Uterus (tissue), 4 donors: ENCODE results near the gene TBX20. TPM values are rescaled to one million over a fixed set of nuclear protein-coding genes. Genes with fewer than 3 reads are reported as not detected.

Experiments used
- DNase-seq, 2 donors: peaks; one replicate each; pipeline ENCODE4 v3.0.0-alpha.2; 2019 to 2020
- H3K27ac ChIP-seq, 2 donors: fragments of 200-600 bp; sonication (generic); 1 replicate in 1 of 2; 2 replicates in 1 of 2; pipeline ENCODE4 v1.5.1; 2016 to 2018
- H3K27me3 ChIP-seq, 2 donors: fragments of 200-600 bp; sonication (generic); one replicate each; pipeline ENCODE4 v1.5.1; 2018 to 2019; ENCODE audit warnings: control low read depth in 1 of 2
- H3K36me3 ChIP-seq, 2 donors: fragments of 200-600 bp; sonication (generic); one replicate each; pipeline ENCODE4 v1.5.1; 2019; ENCODE audit warnings: control low read depth in 1 of 2
- H3K4me1 ChIP-seq, 2 donors: fragments of 200-600 bp; sonication (generic); one replicate each; pipeline ENCODE4 v1.5.1; 2018 to 2019; ENCODE audit warnings: control low read depth in 1 of 2
- H3K4me3 ChIP-seq, 2 donors: fragments of 200-600 bp; sonication (generic); 1 replicate in 1 of 2; 2 replicates in 1 of 2; pipeline ENCODE4 v1.5.1; 2018 to 2019; ENCODE audit warnings: mild to moderate bottlenecking in 1 of 2
- H3K9me3 ChIP-seq, 2 donors: fragments of 200-600 bp; sonication (generic); one replicate each; pipeline ENCODE4 v1.5.1; 2019; ENCODE audit warnings: control low read depth in 1 of 2
- POLR2A ChIP-seq, 2 donors: fragments of 450-650 bp; IDR thresholded peaks; one replicate each; pipeline ENCODE4 v1.6.1; 2016; ENCODE audit warnings: antibody characterized with exemption in 2 of 2, mild to moderate bottlenecking in 1 of 2, moderate library complexity in 1 of 2
- intact Hi-C: fragments of 100-400 bp; cut with DNase I; formaldehyde crosslinking; loops from one replicate; pipeline ENCODE4 v1.15.1; 2023; ENCODE audit warnings: low total_unique reads
- total RNA-seq, 4 donors: library from RNA; depleted of rRNA in 3 of 4; stranded (reverse); fragments of >200 nt in 3 of 4; gene quantifications; one replicate each; pipeline versions ENCODE4 v1.1.0 to v1.2.4, GENCODE V29; 2014 to 2023
- TF ChIP-seq, protein P1 (sequence below), 4 experiments: fragments of 200-600 bp in 2 of 4; fragments of 450-650 bp in 2 of 4; sonication (generic) in 2 of 4; IDR thresholded peaks; one replicate each; pipeline ENCODE4 v1.5.1; 2016 to 2019; ENCODE audit warnings: antibody characterized with exemption in 4 of 4, mild to moderate bottlenecking in 2 of 4, moderate library complexity in 1 of 4
- donor health status: DM: yes; HTN: yes; CAD: no.

The TBX20 gene
- total RNA-seq, 4 donors from 2014 or later, result 0.41 TPM; not detected in 3

DNA sequence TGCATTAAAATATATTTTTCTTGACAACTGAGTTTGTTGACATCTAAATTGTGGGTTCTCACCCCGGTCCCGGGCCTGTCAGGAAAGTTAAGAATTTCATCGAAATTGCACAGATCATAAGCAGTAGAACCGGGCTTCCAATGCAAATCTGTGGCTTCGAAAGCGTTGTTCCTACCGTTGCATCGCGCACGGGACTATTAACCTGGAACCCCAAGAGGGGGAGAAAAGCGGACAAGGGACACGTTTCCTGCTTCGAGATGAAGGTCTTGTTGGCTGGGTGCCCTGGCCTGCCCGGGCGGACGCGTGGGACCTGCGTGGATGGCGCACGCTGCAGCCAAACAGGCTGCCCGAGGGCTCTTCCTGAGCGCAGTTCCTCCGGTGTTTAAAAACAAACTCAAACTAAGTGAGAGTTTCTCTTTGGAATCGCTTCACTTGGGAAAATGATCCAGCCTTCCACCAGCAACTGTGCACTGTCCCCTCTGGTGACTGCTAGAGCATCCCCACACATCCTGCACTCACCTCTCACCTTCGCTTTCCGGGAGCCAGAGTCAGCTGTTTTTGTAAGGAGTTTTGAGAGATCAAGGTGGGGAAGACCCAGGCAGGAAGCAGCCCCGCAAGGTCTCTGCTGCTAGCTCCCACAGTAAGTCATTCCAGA lies 5.1 kb upstream of the TBX20 start:
- Histone ChIP-seq H3K27me3 (peaks cover 0 to 67% of the 10 kb centered on the region in 2 donors), H3K27ac (no peak overlapping the region), H3K9me3 (no peaks in the 10 kb centered on the region), H3K4me3 (no peak overlapping the region), H3K36me3 (no peaks in the 10 kb centered on the region), H3K4me1 (peaks cover 0 to under 1% of the 10 kb centered on the region in 2 donors)
- TF ChIP-seq, protein P1, sequence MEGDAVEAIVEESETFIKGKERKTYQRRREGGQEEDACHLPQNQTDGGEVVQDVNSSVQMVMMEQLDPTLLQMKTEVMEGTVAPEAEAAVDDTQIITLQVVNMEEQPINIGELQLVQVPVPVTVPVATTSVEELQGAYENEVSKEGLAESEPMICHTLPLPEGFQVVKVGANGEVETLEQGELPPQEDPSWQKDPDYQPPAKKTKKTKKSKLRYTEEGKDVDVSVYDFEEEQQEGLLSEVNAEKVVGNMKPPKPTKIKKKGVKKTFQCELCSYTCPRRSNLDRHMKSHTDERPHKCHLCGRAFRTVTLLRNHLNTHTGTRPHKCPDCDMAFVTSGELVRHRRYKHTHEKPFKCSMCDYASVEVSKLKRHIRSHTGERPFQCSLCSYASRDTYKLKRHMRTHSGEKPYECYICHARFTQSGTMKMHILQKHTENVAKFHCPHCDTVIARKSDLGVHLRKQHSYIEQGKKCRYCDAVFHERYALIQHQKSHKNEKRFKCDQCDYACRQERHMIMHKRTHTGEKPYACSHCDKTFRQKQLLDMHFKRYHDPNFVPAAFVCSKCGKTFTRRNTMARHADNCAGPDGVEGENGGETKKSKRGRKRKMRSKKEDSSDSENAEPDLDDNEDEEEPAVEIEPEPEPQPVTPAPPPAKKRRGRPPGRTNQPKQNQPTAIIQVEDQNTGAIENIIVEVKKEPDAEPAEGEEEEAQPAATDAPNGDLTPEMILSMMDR (IDR thresholded peaks at IDR 0.05), result no peak
- TF ChIP-seq POLR2A (IDR thresholded peaks at IDR 0.05), result no peak
- intact Hi-C loops, result no loop called here
- DNase-seq, result no peak

DNA sequence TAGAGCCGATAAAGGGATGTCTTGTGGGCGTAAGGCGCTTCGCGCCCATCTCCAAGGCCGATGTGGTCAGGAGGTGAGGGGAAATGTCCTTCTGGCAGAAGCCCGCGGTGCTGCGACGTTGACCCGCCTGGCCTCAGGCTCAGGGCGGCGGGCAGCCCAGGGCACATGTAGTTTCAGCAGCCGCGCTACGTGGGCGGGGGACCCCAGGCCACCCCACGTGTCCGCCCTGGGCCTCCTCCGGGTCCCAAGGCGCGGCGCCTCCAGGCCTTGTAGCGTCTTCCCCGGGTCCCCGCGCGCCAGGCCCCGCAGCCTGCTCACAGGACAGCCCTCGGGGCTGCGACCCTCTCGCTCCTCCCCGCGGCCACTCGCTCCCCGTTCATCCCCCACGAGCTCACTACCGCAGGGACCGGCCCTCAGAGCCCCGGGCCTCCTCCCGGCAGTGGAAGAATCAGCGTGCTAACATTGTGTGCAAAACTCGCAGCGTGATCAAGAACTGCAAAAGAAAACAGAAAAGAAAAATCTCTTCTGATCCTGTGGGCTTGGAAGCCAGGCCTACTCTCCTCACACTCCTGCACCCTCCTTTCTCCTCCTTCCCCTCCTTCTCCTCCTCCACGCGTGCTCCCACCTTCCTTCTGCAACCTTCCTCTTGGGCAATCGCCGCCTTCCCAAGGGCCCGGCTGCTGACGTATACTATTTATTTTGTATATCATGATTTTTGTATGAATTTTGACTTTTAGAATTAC lies 4.4 kb upstream of the TBX20 start:
- peaks cover 0 to 7% of the 10 kb centered on the region in 2 donors for H3K4me1 ChIP-seq
- H3K4me3 ChIP-seq, result no peak overlapping the region
- H3K9me3 ChIP-seq, result no peaks in the 10 kb centered on the region
- TF ChIP-seq, protein P1 (IDR thresholded peaks at IDR 0.05), result no peak
- no peak for TF ChIP-seq POLR2A (IDR thresholded peaks at IDR 0.05)
- no peak for DNase-seq
- H3K27ac ChIP-seq, result no peak overlapping the region
- peaks cover 0 to 68% of the 10 kb centered on the region in 2 donors for H3K27me3 ChIP-seq
- H3K36me3 ChIP-seq, result no peaks in the 10 kb centered on the region
- intact Hi-C loops, result no loop called here

DNA sequence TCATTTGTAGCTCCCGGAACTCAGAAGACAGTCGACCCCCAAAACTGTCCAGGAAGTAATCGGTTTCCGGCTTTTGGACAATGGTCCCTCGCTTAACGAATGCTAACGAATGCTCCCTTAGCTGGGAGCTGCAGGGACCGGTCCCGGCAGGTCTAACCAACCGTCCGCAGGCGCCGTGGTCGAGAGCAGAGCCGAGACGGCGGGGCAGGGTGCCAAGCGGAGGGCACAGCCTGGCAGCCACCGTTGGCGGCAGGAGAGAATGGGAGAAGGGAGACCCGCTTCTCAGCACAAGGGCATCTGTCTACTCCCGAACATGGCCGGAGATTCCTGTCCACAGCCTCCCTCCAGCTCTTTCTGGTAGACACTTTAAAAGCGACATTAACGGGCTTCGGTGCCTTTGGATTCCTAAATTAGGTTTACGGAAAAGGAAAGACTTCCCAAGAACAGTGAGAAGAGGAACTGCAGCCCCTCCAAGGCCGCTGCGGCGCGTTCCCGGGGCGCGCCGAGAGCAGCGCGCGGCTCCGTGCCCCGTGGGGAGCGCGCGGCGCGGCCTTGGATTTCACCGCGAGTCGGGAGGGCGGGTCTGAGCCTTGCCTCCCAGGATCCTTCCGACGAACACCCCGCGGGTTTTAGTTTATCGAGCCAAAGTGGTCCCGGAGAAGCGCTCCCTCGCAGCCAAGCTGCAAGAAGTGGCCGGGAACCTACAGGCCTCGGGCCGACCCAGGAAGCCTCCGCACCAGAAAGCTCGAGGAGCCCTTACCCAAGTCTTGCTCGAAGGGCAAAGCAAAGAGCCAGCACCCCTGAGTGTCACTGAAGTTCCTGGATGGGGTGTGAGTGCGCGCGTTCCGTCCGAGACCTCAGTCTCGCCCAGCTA lies 3.6 kb upstream of the TBX20 start:
- no peak for DNase-seq
- no peak for TF ChIP-seq POLR2A (IDR thresholded peaks at IDR 0.05)
- Histone ChIP-seq H3K27me3 (peaks cover 0 to 71% of the 10 kb centered on the region in 2 donors), H3K9me3 (no peaks in the 10 kb centered on the region), H3K27ac (no peak overlapping the region), H3K4me3 (no peak overlapping the region), H3K36me3 (no peaks in the 10 kb centered on the region), H3K4me1 (peaks cover 0 to 8% of the 10 kb centered on the region in 2 donors)
- intact Hi-C loops, result no loop called here

DNA sequence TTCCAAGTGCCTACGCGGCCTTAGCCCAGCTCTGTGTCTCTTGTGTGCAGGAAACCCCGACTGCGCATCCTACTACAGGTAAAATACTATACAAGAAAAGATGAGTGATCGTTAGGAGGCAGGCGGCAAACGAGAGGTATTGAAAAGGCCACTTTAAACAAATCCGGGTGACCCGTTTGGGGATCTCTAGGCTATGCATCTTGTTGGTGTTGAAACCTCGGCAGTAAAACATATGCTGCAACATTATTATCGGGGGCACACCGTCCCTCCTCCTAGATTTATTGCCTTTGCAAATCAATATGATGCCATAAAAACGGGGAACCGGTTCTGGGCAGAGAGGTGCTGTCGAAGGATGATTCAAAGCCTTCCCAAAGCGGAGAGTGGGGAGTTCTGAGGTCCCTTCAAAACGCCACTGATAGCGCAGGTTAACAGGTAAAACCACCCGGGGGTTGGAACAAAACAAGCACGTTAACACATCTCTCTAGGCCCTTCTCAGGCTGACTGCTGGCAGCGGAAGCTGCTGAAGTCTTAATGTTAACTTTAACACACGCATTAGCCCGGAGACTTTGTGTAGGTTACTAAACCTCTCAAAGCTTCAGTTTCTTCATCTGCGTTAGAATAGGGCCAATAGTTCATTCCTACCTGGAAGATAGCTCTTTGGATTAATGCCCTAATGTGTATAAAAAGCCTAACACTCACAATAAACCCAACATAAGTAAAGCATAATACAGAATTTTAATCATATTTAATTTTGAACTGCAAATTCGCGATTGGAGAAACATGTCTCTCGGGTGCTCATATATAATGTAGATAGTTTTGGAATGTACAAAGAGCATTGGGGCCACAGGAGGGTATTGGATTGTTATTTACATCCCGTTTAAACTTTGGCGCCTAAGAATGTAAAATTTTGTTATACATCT lies 2.6 kb upstream of the TBX20 start:
- intact Hi-C loops, result no loop called here
- TF ChIP-seq, protein P1 (IDR thresholded peaks at IDR 0.05), result no peak
- no peak for TF ChIP-seq POLR2A (IDR thresholded peaks at IDR 0.05)
- Histone ChIP-seq H3K27ac (no peak overlapping the region), H3K4me3 (no peak overlapping the region), H3K27me3 (peaks cover 0 to 73% of the 10 kb centered on the region in 2 donors), H3K4me1 (peaks cover 0 to 8% of the 10 kb centered on the region in 2 donors), H3K9me3 (no peaks in the 10 kb centered on the region), H3K36me3 (no peaks in the 10 kb centered on the region)
- DNase-seq, result no peak
